HCT116 (cell line): ENCODE data around the gene TBCD.

Experiments used
- CTCF ChIP-seq, 3 experiments: fragments of 200-600 bp in 1 of 3; sonication (generic) in 1 of 3; IDR thresholded peaks in 2 of 3; conservative IDR thresholded peaks in 1 of 3; 2 replicates each; pipeline ENCODE4 v1.5.1; 2012 to 2017; ENCODE audit warnings: low read depth in 2 of 3, low read length in 2 of 3, antibody characterized with exemption in 1 of 3, borderline replicate concordance in 1 of 3, control low read depth in 1 of 3, mild to moderate bottlenecking in 1 of 3, mixed read lengths in 1 of 3, mixed run types in 1 of 3, moderate library complexity in 1 of 3; ENCODE audit not compliant: insufficient read depth in 1 of 3
- EZH2 ChIP-seq: fragments of 200-600 bp; sonication (generic); IDR thresholded peaks from 2 replicates; pipeline ENCODE4 v1.6.1; 2017; ENCODE audit warnings: antibody characterized with exemption, mixed run types
- EZH2phosphoT487 ChIP-seq: fragments of 200-600 bp; IDR thresholded peaks from 2 replicates; pipeline ENCODE4 v1.6.1; 2018; ENCODE audit warnings: antibody characterized with exemption, borderline replicate concordance
- POLR2A ChIP-seq: IDR thresholded peaks from 2 replicates; pipeline ENCODE4 v1.7.0; 2011; ENCODE audit warnings: borderline replicate concordance; ENCODE audit not compliant: insufficient read depth, insufficient read length; ENCODE audit errors: extremely low read depth

- TF ChIP-seq CTCF (IDR thresholded peaks at IDR 0.05 in 2 of 3, conservative IDR thresholded peaks at IDR 0.05 in 1 of 3; ENCODE audit: borderline replicate concordance in 1 of 3, insufficient read depth in 1 of 3, low read depth in 2 of 3, low read length in 2 of 3), result no peak
- TF ChIP-seq EZH2phosphoT487, result no peak
- no peak for TF ChIP-seq EZH2
- TF ChIP-seq POLR2A, result no peak
Measured at GRCh38 chr17:82909322-82909904, 157.5 kb downstream of the TBCD start.
